GM04503 (cell line): ENCODE measurements around the gene DPEP3.
A peak's percentile ranks its signal among the peaks of the same experiment; 100 is the strongest.
"Not testable (repeated sequence)": the region's sequence is repeated elsewhere in the genome, so short reads cannot be mapped to it uniquely, and the experiment has no call there.

ENCODE experiments used
- DNase-seq: peaks from one replicate; pipeline ENCODE4 v3.0.0-alpha.2; 2012; ENCODE audit warnings: low read depth

The DPEP3 gene

DNA sequence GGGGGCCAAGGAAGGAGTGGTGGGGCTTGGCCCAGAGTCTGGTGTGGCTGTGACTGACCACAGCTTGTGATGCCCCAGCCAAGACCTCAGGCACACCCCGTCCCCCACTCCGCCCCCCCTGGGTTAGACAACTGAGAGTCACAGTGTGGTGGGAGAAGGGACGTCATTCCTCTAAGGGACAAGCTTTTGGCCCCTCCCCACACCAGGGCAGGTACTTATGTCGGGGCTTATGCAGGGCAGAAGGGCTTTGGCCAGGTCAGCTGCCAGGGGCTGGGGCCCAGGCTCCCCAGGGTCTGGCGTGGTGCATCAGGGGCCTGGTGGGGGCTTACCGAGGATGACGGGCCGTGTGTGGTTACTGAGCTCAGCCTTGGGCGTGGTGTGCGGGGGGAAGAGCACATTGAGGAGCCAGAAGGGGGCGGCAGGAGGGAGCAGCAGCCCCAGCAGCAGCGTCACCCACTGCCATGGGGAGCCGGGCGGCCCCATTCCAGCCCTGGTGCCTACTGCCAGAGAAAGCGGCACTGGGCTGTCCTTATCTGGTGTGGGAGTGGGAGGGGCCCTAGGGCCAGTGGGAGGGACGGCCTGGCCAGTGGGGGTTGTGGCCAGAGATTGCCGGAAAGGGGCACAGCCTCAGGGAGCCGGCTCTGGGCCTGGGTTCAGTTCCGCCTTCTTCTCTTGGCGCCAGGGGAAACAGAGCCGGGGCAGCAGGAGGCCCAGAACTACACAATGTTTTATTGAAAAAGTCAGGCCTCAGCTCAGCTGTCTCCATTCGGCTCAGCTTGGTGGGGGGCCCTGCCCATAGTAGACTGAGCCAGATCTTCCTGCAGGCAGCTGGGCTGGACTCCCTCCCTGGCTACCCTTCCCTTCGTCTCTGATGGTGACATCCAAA, 36.4 kb downstream of the DPEP3 start, which contains the start of gene LCAT:
LCAT (minus strand) TSS at position 502 of the 886 bp plus-strand sequence; CDS start at position 483, 19 bp downstream.
- DNase-seq, result no peak

DNA sequence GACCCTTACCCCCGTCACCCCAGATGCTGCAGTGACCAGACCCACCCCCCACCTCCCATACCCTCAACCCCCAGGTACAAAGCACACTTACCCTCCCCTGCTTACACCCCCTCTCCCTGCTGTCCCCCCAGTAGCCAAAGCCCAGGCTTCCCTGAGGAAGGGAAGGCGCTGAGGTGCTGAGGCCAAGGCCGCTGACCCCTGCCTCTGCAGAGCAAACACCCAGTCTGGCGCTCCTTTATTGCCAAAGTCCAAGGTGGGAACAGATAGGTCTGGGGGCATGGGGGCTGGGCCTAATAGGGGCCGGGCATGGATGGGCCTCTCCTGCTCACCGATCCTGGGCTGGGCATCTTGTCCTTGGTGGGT, 37.1 kb downstream of the DPEP3 start:
- DNase-seq, result no peak

DNA sequence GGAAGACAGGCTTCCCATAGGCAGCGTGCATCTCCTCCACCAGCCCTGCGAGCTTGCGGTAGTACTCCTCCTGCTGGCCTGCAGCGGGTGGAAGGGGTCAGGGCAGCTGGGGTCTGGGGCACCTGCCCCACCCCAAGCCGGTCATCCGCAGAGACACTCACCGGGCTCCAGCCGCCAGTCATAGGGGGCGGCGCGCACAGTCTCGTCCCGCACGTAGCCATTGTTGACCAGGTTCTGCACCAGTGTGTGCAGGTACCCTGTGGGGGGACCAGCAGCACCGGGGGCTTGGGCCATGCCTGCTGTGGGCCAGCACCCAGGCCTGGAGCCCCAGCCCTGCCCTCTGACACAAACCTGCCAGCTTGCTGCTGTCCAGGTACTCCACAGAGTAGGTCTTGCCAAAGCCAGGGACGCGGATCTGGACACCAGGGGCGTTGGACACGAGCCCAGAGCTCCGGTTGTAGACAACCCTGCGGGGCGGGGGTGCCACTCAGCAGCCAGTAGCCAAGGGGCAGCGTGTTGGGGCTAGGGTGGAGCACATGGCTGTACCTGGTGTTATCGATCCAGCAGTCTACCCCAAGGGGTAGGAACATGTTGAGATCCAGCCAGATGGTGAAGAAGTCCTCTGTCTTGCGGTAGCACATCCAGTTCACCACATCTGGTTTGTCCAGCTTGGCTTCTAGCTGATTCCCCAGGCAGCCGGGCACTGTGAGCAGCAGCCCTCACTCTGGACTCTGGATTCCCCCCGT, 37.6 kb downstream of the DPEP3 start:
- no peak for DNase-seq

DNA sequence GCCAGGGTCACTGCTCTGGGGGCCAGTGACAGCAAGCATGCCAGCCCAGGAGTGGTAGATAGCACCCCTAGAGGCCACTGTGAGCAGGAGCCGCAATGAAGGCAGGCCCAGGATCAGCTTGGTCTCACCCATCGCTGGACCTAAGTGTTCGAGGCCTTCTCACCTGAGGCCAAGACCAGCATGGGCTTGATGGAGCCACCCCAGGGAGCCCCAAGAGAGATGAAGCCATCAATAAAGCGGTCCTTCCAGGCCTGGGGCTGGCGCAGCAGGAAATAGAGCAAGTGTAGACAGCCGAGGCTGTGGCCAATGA, 38.1 kb downstream of the DPEP3 start:
- no peak for DNase-seq

DNA sequence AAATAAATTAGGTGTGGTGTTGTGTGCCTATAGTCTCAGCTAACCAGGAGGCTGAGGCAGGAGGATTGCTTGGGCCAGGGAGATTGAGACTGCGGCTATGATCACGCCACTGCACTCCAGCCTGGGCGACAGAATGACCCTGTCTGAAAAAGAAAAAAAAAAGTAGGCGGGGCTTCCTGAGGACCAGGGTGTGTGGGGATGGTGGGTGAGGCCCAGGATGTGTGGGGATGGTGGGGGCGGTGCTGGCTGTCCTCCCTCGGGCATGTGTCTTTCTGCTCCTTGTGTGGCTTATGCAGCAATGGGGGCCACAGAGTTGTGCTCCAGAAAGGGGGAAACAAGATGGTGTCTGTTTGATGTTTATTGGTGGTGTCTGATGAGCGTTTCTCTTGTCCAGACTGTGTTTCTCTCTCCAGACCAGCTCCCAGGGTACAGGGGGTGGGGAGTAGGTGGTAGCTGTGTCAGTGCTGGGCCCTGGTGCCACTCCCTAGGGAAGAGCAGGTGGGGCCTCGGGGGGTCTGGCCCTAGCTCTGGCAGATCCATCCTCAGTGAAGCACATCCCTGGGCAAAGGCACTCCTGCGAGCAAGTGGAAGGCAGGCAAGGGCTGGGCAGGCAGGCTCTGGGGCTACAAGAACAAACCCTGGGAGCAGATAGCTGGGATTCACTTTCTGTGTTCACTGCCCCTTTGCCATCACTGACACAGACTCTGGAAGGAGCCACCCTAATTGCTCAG, 38.7 kb downstream of the DPEP3 start:
- DNase-seq, result no peak

DNA sequence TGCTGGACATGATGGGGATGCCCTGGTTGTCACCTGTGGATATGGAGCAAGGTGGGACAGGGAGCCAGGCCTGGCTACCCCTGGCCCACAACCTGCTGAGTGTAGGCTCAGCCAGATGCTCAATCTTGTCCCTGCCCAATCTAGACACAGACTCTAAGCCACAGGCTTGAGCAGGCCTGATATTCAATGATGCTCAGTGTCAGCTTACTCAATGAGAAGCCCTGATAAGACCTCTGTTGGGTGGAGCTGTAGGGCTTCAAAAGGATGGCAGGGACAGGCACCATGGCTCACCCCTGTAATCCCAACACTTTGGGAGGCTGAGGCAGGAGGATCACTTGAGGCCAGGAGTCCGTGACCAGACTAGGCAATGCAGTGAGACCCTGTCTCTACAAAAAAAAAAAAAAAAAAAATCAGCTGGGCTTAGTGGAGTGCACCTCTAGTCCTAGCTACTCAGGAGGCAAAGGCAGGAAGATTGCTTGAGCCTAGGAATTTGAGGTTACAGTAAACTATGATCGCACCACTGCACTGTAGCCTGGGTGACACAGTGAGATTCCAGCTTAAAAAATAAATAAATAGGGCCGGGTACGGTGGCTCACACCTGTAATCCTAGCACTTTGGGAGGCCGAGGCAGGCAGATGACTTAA, 39.7 kb downstream of the DPEP3 start:
- no peak for DNase-seq

DNA sequence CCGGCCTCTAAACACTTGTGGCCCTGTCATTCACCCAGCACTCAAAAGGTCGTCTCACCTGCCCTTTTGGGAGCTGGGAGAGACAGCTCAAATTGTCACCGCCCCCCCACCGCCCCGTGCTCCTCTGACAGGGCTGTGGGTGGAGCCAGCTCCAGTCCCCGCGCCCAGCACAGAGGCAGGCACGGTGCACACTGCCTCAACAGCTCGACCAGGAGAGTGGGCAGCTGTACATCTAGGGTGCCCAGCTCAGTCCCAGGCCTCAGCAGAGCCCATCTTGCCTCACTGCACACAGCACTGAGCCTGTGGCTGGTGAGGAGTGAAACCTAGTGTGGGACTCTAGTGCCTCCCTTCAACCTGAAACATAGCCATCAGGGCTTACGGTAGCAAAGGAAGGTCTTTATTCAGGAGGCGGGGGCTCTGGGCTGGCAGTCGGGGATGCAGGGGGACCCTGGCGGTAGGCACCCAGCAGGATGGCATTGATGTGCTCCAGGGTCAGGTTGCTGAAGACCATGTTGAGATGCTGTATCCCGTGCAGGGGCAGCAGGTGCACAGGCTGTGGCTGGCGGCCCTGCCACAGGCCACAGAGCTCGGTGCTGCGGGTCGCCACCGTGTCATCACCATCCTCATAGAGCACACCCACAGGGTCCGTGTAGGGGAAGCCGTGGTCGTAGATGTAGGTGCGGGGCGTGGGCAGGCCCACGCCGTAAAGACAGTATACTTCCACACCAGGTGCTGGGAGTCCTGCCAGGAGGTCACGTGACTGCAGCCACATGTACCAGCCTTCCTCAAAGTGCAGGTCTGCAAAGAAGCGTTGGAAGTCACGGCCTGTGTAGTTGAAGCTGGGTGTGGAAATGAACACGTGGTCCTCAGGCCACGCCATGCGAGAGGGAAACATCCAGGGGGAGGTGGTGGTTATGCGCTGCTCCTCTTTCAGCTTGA, 40.5 kb downstream of the DPEP3 start:
- no peak for DNase-seq

DNA sequence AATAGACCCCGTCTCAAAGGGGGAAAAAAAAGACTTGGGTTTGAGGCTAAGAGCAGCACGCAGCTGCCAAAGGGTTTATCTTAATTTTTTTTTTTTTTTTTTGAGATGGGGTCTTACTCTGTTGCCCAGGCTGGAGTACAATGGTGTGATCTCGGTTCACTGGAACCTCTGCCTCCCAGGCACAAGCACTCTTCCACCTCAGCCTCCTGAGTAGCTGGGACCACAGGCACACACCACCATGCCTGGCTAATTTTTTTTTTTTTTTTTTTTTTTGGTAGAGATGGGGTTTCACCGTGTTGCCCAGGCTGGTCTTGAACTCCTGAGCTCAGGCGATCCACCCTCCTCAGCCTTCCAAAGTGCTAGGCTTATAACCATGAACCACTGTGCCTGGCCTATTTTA, 42.6 kb downstream of the DPEP3 start:
- not testable (repeated sequence) for DNase-seq

DNA sequence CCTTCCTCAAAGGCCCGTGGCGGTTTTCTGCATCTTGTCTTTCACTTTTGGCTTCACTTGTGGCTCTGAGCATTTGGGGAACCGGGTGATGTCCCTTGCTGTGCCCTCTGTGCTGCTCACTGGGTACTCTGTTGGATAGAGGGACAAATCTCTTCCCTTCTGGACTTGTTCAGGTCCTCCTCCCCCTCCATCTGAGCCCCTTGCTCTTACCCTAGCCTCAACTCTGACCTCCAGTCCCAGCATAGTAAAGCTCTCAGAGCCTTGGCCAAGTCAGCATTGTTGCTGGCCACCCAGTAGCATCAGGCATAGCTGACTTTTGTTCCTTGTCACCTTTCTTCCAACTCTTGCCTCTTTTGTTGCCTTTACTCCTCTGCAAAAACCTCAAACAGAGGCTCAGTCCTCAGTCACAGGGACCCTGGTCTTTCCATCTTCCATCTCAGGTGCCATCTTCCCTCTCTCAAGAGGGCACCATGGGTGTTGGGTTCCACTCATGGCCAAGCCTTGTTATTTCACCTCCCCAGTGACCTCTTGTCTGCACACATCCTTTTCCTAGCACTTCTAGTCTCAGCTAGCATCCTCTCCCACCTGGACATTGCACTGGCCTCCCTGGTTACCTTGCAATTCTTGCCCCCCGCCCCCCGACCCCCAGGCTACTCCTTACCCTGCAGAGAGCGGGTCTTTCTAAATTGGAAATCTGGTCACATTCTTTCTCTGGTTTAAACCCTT, 43.3 kb downstream of the DPEP3 start:
- no peak for DNase-seq

DNA sequence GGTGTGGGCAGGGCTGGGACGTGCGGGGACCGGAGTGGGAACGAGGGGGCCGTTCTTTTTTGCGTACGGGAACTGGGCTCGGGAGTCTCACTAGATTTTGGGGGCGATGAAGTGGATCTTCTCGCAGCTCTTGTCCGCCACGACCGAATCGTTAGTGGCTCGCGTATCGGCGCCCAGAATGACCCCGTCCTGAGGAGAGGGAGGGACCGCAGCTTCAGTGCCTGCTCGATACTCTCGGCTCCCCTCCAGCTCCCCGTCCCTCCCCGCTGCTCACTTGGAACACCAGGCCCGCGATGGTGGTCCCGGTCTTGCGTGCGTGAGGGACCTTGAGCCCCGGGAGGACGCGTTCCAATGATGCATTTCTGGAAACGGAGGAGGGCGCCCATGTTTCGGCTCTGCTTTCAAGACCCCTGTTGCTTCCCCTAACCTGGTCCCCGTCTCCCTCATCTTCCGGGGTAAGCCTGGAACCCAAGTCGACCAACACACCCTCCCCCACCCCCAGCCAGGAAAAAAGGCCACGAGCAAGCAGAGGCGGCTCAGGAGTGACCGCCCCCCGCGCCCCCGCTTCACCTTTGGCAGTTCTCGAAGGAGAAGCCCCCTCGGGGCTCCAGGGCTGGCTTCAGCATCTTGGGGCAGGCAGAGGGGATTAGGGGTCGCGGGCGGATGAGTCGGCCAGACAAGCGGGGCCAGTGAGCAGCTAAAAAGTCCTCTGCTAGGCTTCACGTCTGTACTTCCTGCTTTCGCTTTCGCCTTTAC, 44.0 kb downstream of the DPEP3 start, which contains the start of gene PSMB10:
PSMB10 (minus strand) TSS at position 727 of the 756 bp plus-strand sequence; CDS start at position 626, 101 bp downstream.
- DNase-seq, result no peak

DNA sequence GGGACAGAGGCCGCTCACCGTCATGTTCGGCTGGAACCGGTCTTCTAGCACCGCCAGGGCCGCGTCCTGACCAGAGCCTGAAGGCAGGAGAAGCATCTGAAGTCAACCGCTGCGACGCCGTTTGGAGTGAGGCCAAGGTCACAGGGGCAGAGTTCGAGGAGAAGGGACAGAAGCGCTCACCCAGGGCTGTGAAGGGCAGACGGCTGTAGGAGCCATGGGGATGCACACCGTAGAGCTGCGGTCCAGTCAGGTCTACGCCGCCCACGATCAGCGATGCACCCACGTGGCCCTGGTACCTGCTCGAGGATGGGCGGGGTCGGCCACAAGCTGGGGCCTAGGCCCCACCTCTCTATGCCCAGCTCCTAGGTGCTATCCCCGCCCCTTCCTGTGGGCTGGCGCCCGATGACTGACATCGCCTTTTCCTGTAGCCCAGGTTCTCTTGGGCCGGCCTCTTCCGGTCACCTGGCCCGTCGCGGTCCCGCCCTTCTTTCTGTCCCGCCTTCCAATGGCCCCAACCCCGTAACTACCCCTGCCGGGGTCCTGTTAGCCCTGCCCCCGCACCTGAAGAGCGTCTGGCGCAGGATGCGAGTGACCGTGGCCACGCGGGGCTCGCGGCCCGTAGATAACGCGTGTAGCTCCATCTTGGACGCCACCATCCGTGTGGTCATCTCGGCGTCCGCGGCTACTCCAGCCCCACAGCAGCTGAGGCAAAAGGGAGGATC, 44.7 kb downstream of the DPEP3 start:
- peak; percentile 67 for DNase-seq

DNA sequence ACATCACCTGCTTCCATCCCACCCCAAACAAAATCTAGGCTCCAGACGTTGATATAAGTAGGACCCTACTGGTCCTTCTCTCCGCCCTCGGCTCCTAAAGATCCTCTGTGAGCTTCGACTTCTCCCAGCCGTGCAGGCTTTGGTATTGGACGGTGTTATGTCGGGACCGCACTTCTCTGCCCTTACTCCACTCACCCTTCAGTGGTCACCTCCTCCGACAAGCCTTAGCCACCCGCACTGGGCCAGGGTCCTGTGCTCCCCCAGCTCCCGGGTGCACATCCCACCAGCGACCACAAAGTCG, 45.2 kb downstream of the DPEP3 start:
- no peak for DNase-seq

DNA sequence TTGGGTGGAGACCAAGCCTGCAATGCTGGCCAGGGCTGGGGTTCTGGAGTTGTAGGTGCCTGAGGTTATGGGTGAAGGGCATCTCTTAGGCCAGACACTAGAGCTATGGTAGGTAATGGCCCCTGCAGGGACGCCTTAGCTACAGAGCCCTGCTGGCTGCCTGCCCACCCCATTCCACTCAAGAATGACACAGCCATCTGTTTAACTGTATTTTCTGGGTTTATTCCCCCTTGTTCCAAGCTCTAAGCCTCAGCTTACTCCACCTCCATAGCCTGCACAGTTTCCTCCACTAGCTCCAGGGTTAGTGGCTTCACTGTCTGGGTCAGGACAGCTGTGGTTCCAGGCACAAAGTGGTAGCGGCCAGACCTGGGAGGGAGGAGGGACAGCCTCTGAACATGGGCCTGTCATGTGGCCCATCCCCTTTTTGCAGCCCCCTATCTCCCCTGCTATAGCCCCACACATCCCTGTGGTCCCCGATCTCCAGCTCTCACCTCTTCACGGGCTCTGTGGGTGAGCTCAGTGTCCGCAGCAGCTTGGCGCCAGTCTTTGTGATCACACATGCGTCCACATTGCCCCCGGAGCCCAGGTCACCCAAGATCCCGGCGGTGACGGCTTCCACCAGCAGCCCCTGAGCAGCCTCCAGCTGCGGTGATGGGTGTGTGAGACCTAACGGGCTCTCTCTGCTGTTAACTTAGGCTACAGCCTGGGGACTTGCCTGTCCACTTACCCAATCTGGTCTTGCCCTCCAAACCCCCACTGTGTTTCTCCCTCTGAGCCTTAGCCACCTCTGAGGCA, 45.8 kb downstream of the DPEP3 start:
- DNase-seq, result no peak

DNA sequence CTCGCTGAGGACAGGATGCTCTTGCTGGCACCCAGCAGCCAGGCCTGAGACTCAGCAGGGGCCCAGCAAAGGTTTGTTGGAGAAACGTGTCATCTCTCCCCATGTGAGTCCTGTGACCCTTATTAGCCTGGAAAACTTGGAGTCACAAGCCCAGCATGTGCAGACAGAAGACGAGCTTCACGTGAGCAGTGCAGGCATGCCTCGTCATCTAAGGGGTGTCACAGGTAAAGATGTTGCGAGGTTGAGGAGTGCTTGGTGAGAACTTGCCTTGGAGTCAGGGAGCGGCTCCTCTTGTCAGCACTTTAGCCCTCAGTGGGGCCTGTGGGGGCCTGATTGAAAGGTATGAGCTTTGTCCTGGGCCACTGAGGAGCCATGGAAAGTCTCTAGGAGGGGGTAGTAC, 46.5 kb downstream of the DPEP3 start:
- no peak for DNase-seq

DNA sequence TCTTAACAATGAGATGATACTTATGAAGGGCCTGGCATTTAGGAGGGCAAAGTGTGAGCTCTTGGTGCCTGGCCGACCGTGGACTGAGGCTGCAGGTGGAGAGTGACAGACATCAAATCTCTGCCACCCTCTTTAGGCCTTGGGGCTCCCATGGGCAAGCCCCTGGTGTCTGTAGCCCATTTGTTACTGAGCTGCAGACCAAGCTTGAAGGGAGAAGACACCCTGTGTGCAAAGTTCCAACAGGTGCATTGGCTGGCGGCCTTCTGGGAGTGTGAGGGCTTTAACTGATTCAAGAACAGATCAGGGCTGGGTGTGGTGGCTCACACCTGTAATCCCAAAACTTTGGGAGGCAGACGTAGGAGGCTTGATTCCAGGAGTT, 47.8 kb downstream of the DPEP3 start:
- no peak for DNase-seq

DNA sequence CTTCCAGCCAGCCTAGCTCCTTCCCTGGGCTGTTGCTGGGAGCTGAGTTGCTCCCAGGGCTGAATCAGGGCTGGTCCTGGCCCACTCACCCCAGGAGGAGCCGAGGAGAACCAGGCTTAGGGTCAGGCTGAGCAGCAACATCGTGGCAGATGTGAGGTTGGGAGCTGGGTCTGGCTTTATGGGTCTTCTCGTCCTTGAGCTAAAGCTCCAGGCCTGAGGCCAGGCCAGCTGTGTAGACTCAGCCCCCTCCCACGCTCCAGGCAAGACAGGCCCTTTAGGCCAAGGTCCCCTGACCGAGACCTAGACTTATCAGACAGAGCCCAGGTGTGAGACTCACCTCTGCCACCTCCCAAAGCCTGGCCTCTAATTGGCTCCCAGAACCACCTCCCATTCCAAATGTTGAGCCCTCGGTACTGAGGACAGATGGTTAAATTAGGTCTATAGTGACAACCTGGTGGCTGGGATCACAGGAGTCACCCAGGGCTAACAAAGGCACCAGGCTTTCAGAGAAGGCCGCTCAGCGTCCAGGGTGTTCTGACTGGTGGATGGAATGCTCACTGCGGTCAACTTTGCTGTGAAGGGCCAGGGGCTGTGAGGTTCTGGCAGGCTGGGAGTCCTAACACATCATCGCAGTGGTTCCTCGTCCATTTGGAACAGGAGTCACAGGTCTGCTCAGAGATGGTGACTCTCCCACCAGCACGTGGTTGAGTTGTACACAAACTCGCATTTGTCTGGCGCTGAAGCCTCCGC, 48.4 kb downstream of the DPEP3 start, which contains the start of gene CTRL:
CTRL (minus strand) TSS at position 151 of the 750 bp plus-strand sequence; CDS start at position 141, 10 bp downstream.
- no peak for DNase-seq

DNA sequence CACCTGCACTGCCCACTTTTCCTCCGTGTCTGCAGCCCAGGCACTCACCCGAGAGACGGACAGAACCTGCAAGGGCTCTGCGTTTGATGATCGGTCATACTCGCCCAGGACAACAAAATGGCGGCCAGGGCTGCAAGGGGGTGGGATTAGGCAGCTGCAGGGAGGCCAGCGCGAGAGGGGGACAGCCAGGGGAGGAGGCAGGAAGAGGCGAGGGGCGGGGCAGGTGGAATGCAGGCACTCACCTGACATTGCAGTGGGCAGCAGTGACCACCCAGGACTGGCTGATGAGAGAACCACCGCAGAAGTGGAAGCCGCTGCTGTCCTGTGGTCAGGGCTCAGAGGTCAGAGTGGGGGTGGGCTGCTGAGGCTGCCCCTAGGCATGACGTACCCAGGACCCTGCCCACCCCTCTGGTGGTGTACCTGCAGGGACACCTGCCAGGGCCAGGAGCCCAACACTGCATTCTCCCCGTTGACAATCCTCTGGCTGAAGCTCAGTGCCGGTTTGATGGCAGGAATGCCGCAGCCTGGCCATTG, 49.6 kb downstream of the DPEP3 start:
- DNase-seq, result no peak
